GM23338 (cell line): ENCODE data around the gene UBA6. TPM values are rescaled to one million over a fixed set of nuclear protein-coding genes. Genes with fewer than 3 reads are reported as not detected.

ENCODE experiments used
- ATAC-seq: fragments of 200-7000 bp; cut with Tn5 transposase; 3 replicates; pipeline ENCODE4 v1.9.1; 2020
- DNase-seq: peaks from one replicate; pipeline ENCODE4 v3.0.0-alpha.2; 2015; ENCODE audit warnings: low spot score
- H2AFZ ChIP-seq: fragments of 200-600 bp; sonication (generic); 2 replicates; pipeline ENCODE4 v1.8.0; 2016; ENCODE audit warnings: antibody characterized with exemption, mild to moderate bottlenecking, moderate library complexity
- H3F3A ChIP-seq: fragments of 200-600 bp; sonication (generic); replicated peaks from 2 replicates; pipeline ENCODE4 v1.8.0; 2017; ENCODE audit warnings: antibody characterized with exemption, mixed run types, low read depth
- H3K27ac ChIP-seq: fragments of 200-600 bp; sonication (generic); 2 replicates; pipeline ENCODE4 v1.6.1; 2016; ENCODE audit warnings: low read depth
- H3K27me3 ChIP-seq: fragments of 200-600 bp; sonication (generic); 2 replicates; pipeline ENCODE4 v1.8.0; 2016; ENCODE audit warnings: mild to moderate bottlenecking, mixed run types, moderate library complexity; ENCODE audit not compliant: insufficient read depth
- H3K36me3 ChIP-seq: fragments of 200-600 bp; sonication (generic); 2 replicates; pipeline ENCODE4 v1.8.0; 2016; ENCODE audit warnings: mild to moderate bottlenecking; ENCODE audit not compliant: insufficient read depth
- H3K4me1 ChIP-seq: fragments of 200-600 bp; sonication (generic); 2 replicates; pipeline ENCODE4 v1.8.0; 2016; ENCODE audit warnings: mild to moderate bottlenecking, moderate library complexity; ENCODE audit not compliant: insufficient read depth
- H3K4me2 ChIP-seq: fragments of 200-600 bp; sonication (generic); 2 replicates; pipeline ENCODE4 v1.7.1; 2017; ENCODE audit warnings: mixed run types
- H3K4me3 ChIP-seq: fragments of 200-600 bp; sonication (generic); 2 replicates; pipeline ENCODE4 v1.6.1; 2016; ENCODE audit warnings: mixed run types
- H3K79me2 ChIP-seq: fragments of 200-600 bp; sonication (generic); replicated peaks from 2 replicates; pipeline ENCODE4 v1.8.0; 2017; ENCODE audit warnings: mild to moderate bottlenecking; ENCODE audit not compliant: insufficient read depth
- H3K9me2 ChIP-seq: fragments of 200-600 bp; sonication (generic); 2 replicates; pipeline ENCODE4 v1.8.0; 2017; ENCODE audit not compliant: insufficient read depth
- H4K20me1 ChIP-seq: fragments of 200-600 bp; sonication (generic); replicated peaks from 2 replicates; pipeline ENCODE4 v1.8.0; 2017; ENCODE audit warnings: mild to moderate bottlenecking; ENCODE audit not compliant: insufficient read depth
- H3K27ac Mint-ChIP-seq: 2 replicates; pipeline ENCODE4 v1.8.0; 2020; ENCODE audit warnings: inconsistent platforms, mild to moderate bottlenecking, moderate library complexity, mixed read lengths
- H3K27me3 Mint-ChIP-seq: 3 replicates; pipeline ENCODE4 v1.8.0; 2022; ENCODE audit warnings: low read depth, mild to moderate bottlenecking, moderate library complexity, mixed read lengths, inconsistent platforms; ENCODE audit not compliant: insufficient read depth, poor library complexity
- H3K36me3 Mint-ChIP-seq: 3 replicates; pipeline ENCODE4 v1.8.0; 2021; ENCODE audit warnings: low read depth, mild to moderate bottlenecking, inconsistent platforms, moderate library complexity, mixed read lengths
- H3K4me1 Mint-ChIP-seq: 3 replicates; pipeline ENCODE4 v1.8.0; 2020; ENCODE audit warnings: mild to moderate bottlenecking, inconsistent platforms, mixed read lengths
- H3K4me3 Mint-ChIP-seq: 3 replicates; pipeline ENCODE4 v1.8.0; 2021; ENCODE audit warnings: moderate library complexity, mild to moderate bottlenecking, inconsistent platforms, mixed read lengths
- H3K9me3 Mint-ChIP-seq: 3 replicates; pipeline ENCODE4 v1.8.0; 2020; ENCODE audit warnings: moderate library complexity, mild to moderate bottlenecking, inconsistent platforms, mixed read lengths
- CREB1 ChIP-seq: fragments of 250-450 bp; sonication (Bioruptor Pico); IDR thresholded peaks from 2 replicates; pipeline ENCODE4 v1.5.0; 2020; ENCODE audit warnings: low read depth, mild to moderate bottlenecking, moderate library complexity
- CTCF ChIP-seq, 2 experiments: fragments of 200-600 bp in 1 of 2; sonication (generic) in 1 of 2; conservative IDR thresholded peaks; 2 replicates each; pipeline versions ENCODE4 v1.5.1 to v1.6.1; 2016 to 2017; ENCODE audit warnings: antibody characterized with exemption in 2 of 2, low read depth in 2 of 2, mild to moderate bottlenecking in 2 of 2, moderate library complexity in 1 of 2
- ETS1 ChIP-seq: IDR thresholded peaks from 2 replicates; pipeline ENCODE4 v1.6.1; 2016; ENCODE audit warnings: antibody characterized with exemption
- EZH2 ChIP-seq: fragments of 200-600 bp; sonication (generic); IDR thresholded peaks from one replicate; pipeline ENCODE4 v1.8.0; 2017; ENCODE audit warnings: antibody characterized with exemption, mild to moderate bottlenecking, low read depth; ENCODE audit not compliant: unreplicated experiment
- EZH2phosphoT487 ChIP-seq: fragments of 200-600 bp; sonication (generic); IDR thresholded peaks from one replicate; pipeline ENCODE4 v1.8.1; 2018; ENCODE audit warnings: antibody characterized with exemption; ENCODE audit not compliant: unreplicated experiment
- JUNB ChIP-seq: IDR thresholded peaks from one replicate; pipeline ENCODE4 v1.6.1; 2016; ENCODE audit warnings: antibody characterized with exemption; ENCODE audit not compliant: unreplicated experiment
- NANOG ChIP-seq: IDR thresholded peaks from 2 replicates; pipeline ENCODE4 v1.6.1; 2016; ENCODE audit warnings: antibody characterized with exemption, borderline replicate concordance
- POLR2AphosphoS5 ChIP-seq: IDR thresholded peaks from 2 replicates; pipeline ENCODE4 v1.6.1; 2016; ENCODE audit warnings: antibody characterized with exemption, low read depth
- REST ChIP-seq: IDR thresholded peaks from one replicate; pipeline ENCODE4 v1.6.1; 2018; ENCODE audit warnings: antibody characterized with exemption; ENCODE audit not compliant: unreplicated experiment
- STAT1 ChIP-seq: IDR thresholded peaks from one replicate; pipeline ENCODE4 v1.6.1; 2016; ENCODE audit warnings: antibody characterized with exemption; ENCODE audit not compliant: unreplicated experiment
- ZNF331 ChIP-seq: fragments of 250-450 bp; sonication (Bioruptor Pico); IDR thresholded peaks from 2 replicates; pipeline ENCODE4 v1.5.0; 2020; ENCODE audit warnings: low read depth, mild to moderate bottlenecking, moderate library complexity
- polyA plus RNA-seq: library from polyadenylated mRNA; unstranded; fragments of >200 nt; fragmentation: Nextera tagmentation; extraction: Ambion mirVana; gene quantifications from 2 replicates; pipeline ENCODE4 v1.2.1, GENCODE V29; 2016
- total RNA-seq: library from RNA; depleted of rRNA; stranded (reverse); fragments of >200 nt; shearing (Covaris generic); gene quantifications from 2 replicates; pipeline ENCODE4 v1.2.3, GENCODE V29; 2014

The UBA6 gene
- total and polyA plus RNA-seq, 2 experiments from 2014 or later = 17.6 to 77.3 TPM

- Mint-ChIP-seq H3K9me3 (peaks cover 4% of the 10 kb centered on the region; the same call in 2 of the 3 replicates), H3K27me3 (peaks cover 2% of the 10 kb centered on the region), H3K4me1 (peaks cover 33% of the 10 kb centered on the region), H3K4me3 (no peak overlapping the region), H3K36me3 (peaks cover 23% of the 10 kb centered on the region), H3K27ac (peak overlapping the region; percentile 63; the same call in 1 of the 2 replicates)
- Histone ChIP-seq H4K20me1 (no peaks in the 10 kb centered on the region), H3K36me3 (no peaks in the 10 kb centered on the region), H3K4me1 (peaks cover 23% of the 10 kb centered on the region), H3K27me3 (no peaks in the 10 kb centered on the region), H3K4me3 (no peak overlapping the region), H2AFZ (no peak overlapping the region), H3K79me2 (peaks cover 33% of the 10 kb centered on the region), H3K9me2 (peaks cover 7% of the 10 kb centered on the region; the same call in 1 of the 2 replicates), H3F3A (no peaks in the 10 kb centered on the region), H3K4me2 (no peak overlapping the region), H3K27ac (peak overlapping the region; percentile 16; the same call in 1 of the 2 replicates)
- ATAC-seq (peak; percentile 60), DNase-seq (no peak)
- TF ChIP-seq STAT1 = no peak
- TF ChIP-seq REST = no peak
- no peak for TF ChIP-seq EZH2phosphoT487
- no peak for TF ChIP-seq ZNF331
- no peak for TF ChIP-seq CTCF (conservative IDR thresholded peaks at IDR 0.05; ENCODE audit: low read depth in 2 of 2)
- no peak for TF ChIP-seq NANOG
- no peak for TF ChIP-seq POLR2AphosphoS5
- no peak for TF ChIP-seq JUNB
- TF ChIP-seq EZH2 = no peak
- no peak for TF ChIP-seq ETS1
- no peak for TF ChIP-seq CREB1 (CRISPR knock-in tag)
These were observed 11.9 kb upstream of the UBA6 start for GRCh38 chr4:67712650-67713528.
